HL-60/S4 treated with retinoic acid at 250 ng/mL for 4 days and 3 days (cell line): ENCODE data around the gene HDAC1.
"Not testable (repeated sequence)": the region's sequence is repeated elsewhere in the genome, so short reads cannot be mapped to it uniquely, and the experiment has no call there.

ENCODE experiments used
- in situ Hi-C: fragments of 300-500 bp; cut with MboI; formaldehyde crosslinking; loops from 2 replicates; pipeline ENCODE4 v1.7.0; 2022; ENCODE audit warnings: low sequenced_read_pairs

Gene HDAC1

GRCh38 chr1:32273391-32274208 lies 18.3 kb upstream of the HDAC1 start:
- in situ Hi-C loops: no loop called here

- in situ Hi-C loops: no loop called here
These were observed 17.1 kb upstream of the HDAC1 start for GRCh38 chr1:32274646-32275340.

GRCh38 chr1:32275424-32275823 lies 16.5 kb upstream of the HDAC1 start:
- in situ Hi-C loops: no loop called here

- in situ Hi-C loops: no loop called here
These were observed 15.7 kb upstream of the HDAC1 start for GRCh38 chr1:32276032-32276782.

GRCh38 chr1:32284777-32285176 lies 7.1 kb upstream of the HDAC1 start:
- in situ Hi-C loops: not testable (repeated sequence)

GRCh38 chr1:32285658-32286057 lies 6.2 kb upstream of the HDAC1 start:
- in situ Hi-C loops: no loop called here

- in situ Hi-C loops: no loop called here
These were observed 5.1 kb upstream of the HDAC1 start for GRCh38 chr1:32286763-32287162.

GRCh38 chr1:32289256-32289655 lies 2.6 kb upstream of the HDAC1 start:
- in situ Hi-C loops: no loop called here

GRCh38 chr1:32291145-32291707 lies 657 bp upstream of the HDAC1 start:
- in situ Hi-C loops: no loop called here

GRCh38 chr1:32298211-32298610 lies 6.3 kb downstream of the HDAC1 start:
- in situ Hi-C loops: not testable (repeated sequence)

- in situ Hi-C loops: no loop called here
These were observed 7.4 kb downstream of the HDAC1 start for GRCh38 chr1:32299327-32299726.

GRCh38 chr1:32303358-32303757 lies 11.5 kb downstream of the HDAC1 start:
- in situ Hi-C loops: no loop called here

GRCh38 chr1:32303997-32304622 lies 12.2 kb downstream of the HDAC1 start:
- in situ Hi-C loops: no loop called here

GRCh38 chr1:32305310-32305709 lies 13.4 kb downstream of the HDAC1 start:
- in situ Hi-C loops: no loop called here

- in situ Hi-C loops: no loop called here
These were observed 15.4 kb downstream of the HDAC1 start for GRCh38 chr1:32307324-32307723.

GRCh38 chr1:32309960-32310359 lies 18.1 kb downstream of the HDAC1 start:
- in situ Hi-C loops: no loop called here

GRCh38 chr1:32311709-32312393 lies 20.0 kb downstream of the HDAC1 start:
- in situ Hi-C loops: no loop called here

GRCh38 chr1:32316903-32317277 lies 25.0 kb downstream of the HDAC1 start:
- in situ Hi-C loops: no loop called here

- in situ Hi-C loops: no loop called here
These were observed 26.4 kb downstream of the HDAC1 start for GRCh38 chr1:32318127-32318869.
